Transverse colon (tissue), 4 donors: ENCODE results near the gene SPATA31C1. TPM values are rescaled to one million over a fixed set of nuclear protein-coding genes. Genes with fewer than 3 reads are reported as not detected.

Experiments used
- DNase-seq: peaks from one replicate; pipeline ENCODE4 v3.0.0-alpha.2; 2019
- H3K27ac ChIP-seq, 4 donors: fragments of 200-600 bp; sonication (generic); 2 replicates each; pipeline ENCODE4 v1.5.1; 2016 to 2018; ENCODE audit warnings: inconsistent platforms in 4 of 4
- H3K27me3 ChIP-seq: fragments of 200-600 bp; sonication (generic); 2 replicates; pipeline ENCODE4 v1.5.1; 2017; ENCODE audit warnings: inconsistent platforms
- H3K36me3 ChIP-seq, 4 donors: fragments of 200-600 bp; sonication (generic); 2 replicates each; pipeline ENCODE4 v1.5.1; 2017 to 2019; ENCODE audit warnings: inconsistent platforms in 4 of 4
- H3K4me1 ChIP-seq, 4 donors: fragments of 200-600 bp; sonication (generic); 2 replicates each; pipeline ENCODE4 v1.5.1; 2017 to 2020; ENCODE audit warnings: inconsistent platforms in 4 of 4
- H3K4me3 ChIP-seq, 4 donors: fragments of 200-600 bp; sonication (generic); 1 replicate in 1 of 4; 2 replicates in 3 of 4; pipeline versions ENCODE4 v1.5.1 to v1.6.1; 2017 to 2019; ENCODE audit warnings: inconsistent platforms in 4 of 4
- H3K9me3 ChIP-seq, 2 donors: fragments of 200-600 bp; sonication (generic); 2 replicates each; pipeline ENCODE4 v1.5.1; 2017 to 2019; ENCODE audit warnings: inconsistent platforms in 2 of 2
- CTCF ChIP-seq, 5 experiments: fragments of 200-600 bp in 3 of 5; fragments of 450-650 bp in 2 of 5; sonication (generic) in 3 of 5; IDR thresholded peaks; 1 replicate in 2 of 5; 2 replicates in 3 of 5; pipeline ENCODE4 v1.5.1; 2016 to 2017; ENCODE audit warnings: antibody characterized with exemption in 5 of 5, inconsistent platforms in 3 of 5, mild to moderate bottlenecking in 2 of 5, moderate library complexity in 1 of 5
- EP300 ChIP-seq: sonication (generic); formaldehyde crosslinking; IDR thresholded peaks from one replicate; pipeline ENCODE4 v1.6.1; 2017; ENCODE audit warnings: antibody characterized with exemption, low read depth
- POLR2A ChIP-seq: fragments of 450-650 bp; IDR thresholded peaks from one replicate; pipeline ENCODE4 v1.6.1; 2016; ENCODE audit warnings: antibody characterized with exemption, mild to moderate bottlenecking, moderate library complexity
- POLR2AphosphoS5 ChIP-seq, 3 donors: sonication (generic); formaldehyde crosslinking; IDR thresholded peaks; one replicate each; pipeline ENCODE4 v1.6.1; 2016; ENCODE audit warnings: antibody characterized with exemption in 3 of 3
- WGBS, 2 donors: methylation state at CpG; one replicate each; pipeline ENCODE4 v1.1.5; 2018; ENCODE audit warnings: low coverage in 1 of 2; 5-methylcytosine and 5-hydroxymethylcytosine counted together
- in situ Hi-C, 4 donors: fragments of 200-750 bp; cut with MboI; loops; one replicate each; pipeline versions ENCODE4 v1.15.0 to v1.15.1; 2017; ENCODE audit warnings: low sequenced_read_pairs in 3 of 4, low pct_ligation_motif_present in 1 of 4, low pct_unique_long_range_greater_than_20kb in 1 of 4
- intact Hi-C: fragments of 100-400 bp; cut with DNase I; formaldehyde crosslinking; loops from one replicate; pipeline ENCODE4 v1.15.1; 2023; ENCODE audit warnings: low total_unique reads
- total RNA-seq, 4 donors: library from RNA; depleted of rRNA; stranded (reverse); fragments of >200 nt; gene quantifications; one replicate each; pipeline ENCODE4 v1.1.0, GENCODE V29; 2016

Gene SPATA31C1
- total RNA-seq, 4 donors from 2014 or later, result not detected

- Histone ChIP-seq H3K27ac (no peak overlapping the region), H3K9me3 (no peaks in the 10 kb centered on the region), H3K36me3 (no peaks in the 10 kb centered on the region), H3K4me1 (no peaks in the 10 kb centered on the region), H3K27me3 (no peaks in the 10 kb centered on the region), H3K4me3 (no peak overlapping the region)
- in situ Hi-C loops, result no loop called here
- 89% methylated on average over 3 of the region's 4 CpGs; no CpG with 5 or more reads in 1 of the 2 donors for WGBS, 2 donors
- no peak for TF ChIP-seq EP300
- intact Hi-C loops, result no loop called here
- no peak for DNase-seq
Observed at GRCh38 chr9:87889882-87890252, 27.9 kb upstream of the SPATA31C1 start.

GRCh38 chr9:87890837-87891236 lies 26.9 kb upstream of the SPATA31C1 start:
- no peaks in the 10 kb centered on the region for H3K4me1 ChIP-seq
- no peak overlapping the region for H3K4me3 ChIP-seq
- no peak overlapping the region for H3K27ac ChIP-seq
- no peaks in the 10 kb centered on the region for H3K9me3 ChIP-seq
- H3K27me3 ChIP-seq, result no peaks in the 10 kb centered on the region
- H3K36me3 ChIP-seq, result no peaks in the 10 kb centered on the region
- in situ Hi-C loops, result no loop called here
- DNase-seq, result no peak
- TF ChIP-seq CTCF (IDR thresholded peaks at IDR 0.05) (no peak), POLR2AphosphoS5 (IDR thresholded peaks at IDR 0.05) (no peak), POLR2A (no peak), EP300 (no peak)
- WGBS, 2 donors, result 91 to 100% methylated on average over 1 to 10 of the region's 10 CpGs
- intact Hi-C loops, result no loop called here

GRCh38 chr9:87891754-87892153 lies 26.0 kb upstream of the SPATA31C1 start:
- intact Hi-C loops, result no loop called here
- no peak for TF ChIP-seq POLR2A
- TF ChIP-seq CTCF (IDR thresholded peaks at IDR 0.05), result no peak
- 92 to 96% methylated on average over 6 of the region's 6 CpGs for WGBS, 2 donors

GRCh38 chr9:87892956-87893355 lies 24.8 kb upstream of the SPATA31C1 start:
- 87 to 92% methylated on average over 4 of the region's 4 CpGs for WGBS, 2 donors
- Histone ChIP-seq H3K36me3 (no peaks in the 10 kb centered on the region), H3K4me3 (no peak overlapping the region), H3K9me3 (no peaks in the 10 kb centered on the region), H3K27ac (no peak overlapping the region), H3K27me3 (no peaks in the 10 kb centered on the region), H3K4me1 (no peaks in the 10 kb centered on the region)
- TF ChIP-seq POLR2A (no peak), POLR2AphosphoS5 (IDR thresholded peaks at IDR 0.05) (no peak), CTCF (IDR thresholded peaks at IDR 0.05) (no peak), EP300 (no peak)
- in situ Hi-C loops, result no loop called here
- no peak for DNase-seq
- intact Hi-C loops, result no loop called here

More at GRCh38 chr9:87891754-87892153, 26.0 kb upstream of the SPATA31C1 start:
- no peak for DNase-seq
- Histone ChIP-seq H3K27ac (no peak overlapping the region), H3K27me3 (no peaks in the 10 kb centered on the region), H3K9me3 (no peaks in the 10 kb centered on the region), H3K4me3 (no peak overlapping the region), H3K4me1 (no peaks in the 10 kb centered on the region), H3K36me3 (no peaks in the 10 kb centered on the region)
- in situ Hi-C loops, result no loop called here

GRCh38 chr9:87894998-87895625 lies 22.6 kb upstream of the SPATA31C1 start:
- in situ Hi-C loops, result no loop called here
- Histone ChIP-seq H3K27ac (no peak overlapping the region), H3K27me3 (no peaks in the 10 kb centered on the region), H3K9me3 (no peaks in the 10 kb centered on the region), H3K4me3 (no peak overlapping the region), H3K36me3 (no peaks in the 10 kb centered on the region), H3K4me1 (no peaks in the 10 kb centered on the region)
- DNase-seq, result no peak
- no peak for TF ChIP-seq CTCF (IDR thresholded peaks at IDR 0.05)
- TF ChIP-seq POLR2A, result no peak
- TF ChIP-seq POLR2AphosphoS5 (IDR thresholded peaks at IDR 0.05), result no peak
- intact Hi-C loops, result no loop called here
- WGBS, 2 donors, result 88 to 90% methylated on average over 3 to 4 of the region's 4 CpGs
